T-helper 1 cell treated with Interleukin-12 subunit alpha and Interleukin-12 subunit beta and Interleukin-4 antibody, amounts not matched to agents 30 ng/mL and 1 ng/mL, for 36 hours (primary cell): ENCODE measurements around the gene TMEM132A. TPM values are rescaled to one million over a fixed set of nuclear protein-coding genes. Genes with fewer than 3 reads are reported as not detected.

Source experiments
- intact Hi-C: fragments of 100-400 bp; cut with micrococcal nuclease; formaldehyde crosslinking; loops from one replicate; pipeline ENCODE4 v1.15.1; 2024
- total RNA-seq: library from RNA; stranded (reverse); gene quantifications from 2 replicates; pipeline ENCODE4 v1.2.3, GENCODE V29; 2022

TMEM132A gene
- total RNA-seq, 1 donor from 2014 or later, result 1.0 TPM

DNA sequence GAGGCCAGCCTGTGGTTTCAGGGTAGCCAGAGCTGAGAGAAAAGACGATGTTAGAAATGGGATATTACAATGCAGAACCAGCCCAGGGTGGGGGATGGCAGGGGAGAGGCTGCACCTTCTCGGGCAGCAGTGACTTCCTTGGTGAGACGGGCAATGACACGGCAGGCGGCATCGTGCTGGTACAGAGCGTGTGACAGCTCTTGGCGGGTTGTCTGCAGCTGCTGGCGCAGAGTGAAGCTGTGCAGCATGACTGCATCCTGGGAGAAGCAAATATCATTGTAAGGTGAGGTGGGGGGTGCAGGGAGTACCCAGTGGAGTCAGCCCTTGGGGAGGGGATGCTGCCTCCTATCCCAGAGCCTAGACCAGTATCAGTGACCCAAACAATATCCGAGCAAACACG is 21.6 kb upstream of the TMEM132A start:
- intact Hi-C loops, result loop anchor here (10.0 kb wide), 1 partner anchor 892 kb away; the partner anchor contains the start of genes FEN1 and TMEM258

DNA sequence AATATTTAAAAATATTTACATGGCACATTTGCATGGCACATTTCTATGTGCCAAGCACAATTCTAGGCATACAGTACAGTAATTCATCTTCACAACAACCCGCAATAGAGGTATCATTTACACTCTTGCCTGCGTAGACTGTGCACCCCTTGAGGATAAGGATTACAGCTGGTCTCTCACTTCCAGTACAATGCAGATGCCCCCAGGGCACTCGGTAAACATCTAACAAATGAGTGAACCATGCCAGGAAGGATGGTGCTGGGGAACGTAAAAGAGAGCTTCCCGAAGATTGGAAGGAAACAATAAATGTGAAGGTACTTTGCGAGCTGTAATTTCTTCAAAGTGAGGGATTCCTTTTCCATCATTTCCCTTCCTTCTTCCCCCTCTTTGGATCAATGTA is 19.2 kb upstream of the TMEM132A start:
- intact Hi-C loops, result loop anchor here (10.0 kb wide), 1 partner anchor 890 kb away; the partner anchor contains the start of genes FEN1 and TMEM258

DNA sequence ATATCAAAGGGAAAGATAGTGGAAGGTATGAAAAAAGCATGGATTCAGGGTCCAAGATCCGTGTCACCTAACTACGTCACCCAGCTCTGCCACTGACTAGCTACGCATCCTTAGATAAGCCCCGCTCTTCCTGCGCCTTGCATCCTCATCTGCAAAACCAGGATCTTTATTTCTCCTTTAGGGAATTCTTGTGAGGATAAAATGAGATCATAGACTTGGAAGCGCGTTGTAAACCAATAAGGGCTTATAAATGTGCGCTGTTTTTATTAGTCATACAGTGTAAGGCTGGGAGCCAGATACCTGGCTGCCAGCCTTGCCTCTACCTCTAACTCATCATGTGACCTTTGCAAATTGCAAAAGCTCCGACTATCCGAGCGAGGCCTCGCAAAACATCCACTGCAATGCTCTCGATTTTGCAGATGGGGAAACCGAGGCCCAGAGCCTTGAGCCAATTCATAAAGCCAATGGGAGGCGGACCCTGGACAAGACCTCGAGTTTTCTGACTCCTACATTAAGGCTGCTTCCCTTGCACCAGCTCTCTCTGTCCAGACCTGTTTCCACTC is 18.6 kb upstream of the TMEM132A start:
- intact Hi-C loops, result loop anchor here (1.0 to 10.0 kb wide), 11 partner anchors 10 to 1217 kb away; partner anchors contain the start of genes CCDC86, DDB1, FEN1 and SDHAF2

DNA sequence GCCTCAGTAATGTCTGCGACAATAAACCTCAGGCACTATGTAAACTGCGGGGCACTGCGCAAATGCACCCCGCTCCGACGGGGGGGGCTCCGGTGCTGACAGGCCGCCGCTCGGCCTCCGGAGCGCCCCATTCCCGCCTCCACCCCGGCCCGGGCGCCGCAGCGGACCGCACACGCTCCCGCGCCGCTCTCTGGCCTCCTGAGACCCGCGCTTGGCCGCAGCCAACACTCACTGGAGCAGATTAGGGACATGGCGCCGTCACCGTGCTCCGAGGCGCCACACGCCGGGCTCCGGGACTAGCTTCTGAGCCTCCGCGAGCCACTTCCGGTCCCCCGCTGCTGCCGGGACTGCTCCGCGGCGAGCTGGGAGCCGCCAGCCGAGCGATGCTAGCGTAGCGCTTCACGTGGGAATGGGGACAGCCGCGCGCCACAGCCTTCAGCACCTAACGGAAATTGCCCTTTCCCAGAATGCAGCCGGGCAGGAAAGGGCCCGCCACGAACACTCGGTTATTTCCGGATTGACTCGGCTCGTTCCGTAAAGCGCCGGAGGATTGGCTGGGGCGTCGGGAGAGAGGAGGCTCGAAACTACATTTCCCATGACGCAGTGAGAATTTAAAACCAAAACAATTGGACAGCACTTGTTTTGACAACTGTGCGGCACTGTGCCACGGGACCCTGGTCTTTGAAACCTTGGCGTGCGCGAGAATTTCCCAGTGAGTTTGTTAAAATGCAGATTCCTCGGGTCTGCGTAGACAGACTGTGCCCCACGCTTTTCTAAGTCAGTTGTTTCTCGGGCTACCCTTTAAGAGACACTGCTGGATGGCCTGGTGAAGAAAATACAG is 17.9 kb upstream of the TMEM132A start, which contains the start of gene PRPF19:
PRPF19 (minus strand) TSS at position 454 of the 841 bp plus-strand sequence; CDS start at position 251, 203 bp downstream.
- intact Hi-C loops, result loop anchor here (1.0 to 10.0 kb wide), 11 partner anchors 9 to 1216 kb away; partner anchors contain the start of genes CCDC86, DDB1, FEN1 and SDHAF2

DNA sequence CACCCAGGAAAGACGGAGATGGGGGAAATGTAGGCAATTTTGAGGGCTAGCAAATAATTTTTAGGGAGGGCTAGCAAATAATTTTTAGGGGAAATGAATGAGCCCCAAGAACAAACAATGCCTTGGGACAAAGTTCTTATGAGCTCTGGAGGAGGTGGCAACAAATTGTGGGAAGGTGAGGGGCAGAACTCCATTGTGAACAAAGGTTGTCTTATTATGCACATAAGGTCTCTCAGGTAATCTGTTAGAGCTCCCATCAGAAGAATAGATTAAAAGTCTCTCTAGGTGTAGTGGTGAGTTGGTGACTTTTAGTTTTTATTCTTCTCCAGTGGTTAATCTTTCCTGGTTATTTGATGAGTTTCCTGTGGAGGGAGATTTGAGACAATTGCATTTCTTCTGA is 15.5 kb upstream of the TMEM132A start:
- intact Hi-C loops, result loop anchor here (10.0 kb wide), 1 partner anchor 886 kb away; the partner anchor contains the start of genes FEN1 and TMEM258

DNA sequence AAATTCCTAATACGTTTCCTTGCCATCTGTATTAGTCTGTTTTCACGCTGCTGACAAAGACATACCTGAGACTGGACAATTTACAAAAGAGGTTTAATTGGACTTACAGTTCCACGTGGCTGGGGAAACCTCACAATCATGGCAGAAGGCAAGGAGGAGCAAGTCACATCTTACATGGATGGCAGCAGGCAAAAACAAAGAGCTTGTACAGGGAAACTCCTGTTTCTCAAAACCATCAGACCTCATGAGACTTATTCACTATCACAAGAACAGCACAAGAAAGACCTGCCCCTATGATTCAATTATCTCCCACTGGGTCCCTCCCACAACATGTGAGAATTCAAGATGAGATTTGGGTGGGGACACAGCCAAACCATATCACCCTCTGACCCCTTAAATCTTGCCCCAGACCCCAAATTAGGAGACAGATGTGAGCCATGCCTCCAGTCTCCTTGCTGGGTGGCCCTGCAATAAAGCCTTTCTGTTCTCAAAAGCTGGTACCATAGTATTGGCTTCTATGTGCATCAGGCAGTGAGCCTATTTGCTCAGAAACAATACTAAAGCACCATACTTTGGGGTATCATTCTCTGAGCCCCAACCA is 14.5 kb upstream of the TMEM132A start:
- intact Hi-C loops, result loop anchor here (5.0 to 10.0 kb wide), 4 partner anchors 885 to 1765 kb away; partner anchors contain the start of genes FAM111A, FEN1, OSBP and PATL1

DNA sequence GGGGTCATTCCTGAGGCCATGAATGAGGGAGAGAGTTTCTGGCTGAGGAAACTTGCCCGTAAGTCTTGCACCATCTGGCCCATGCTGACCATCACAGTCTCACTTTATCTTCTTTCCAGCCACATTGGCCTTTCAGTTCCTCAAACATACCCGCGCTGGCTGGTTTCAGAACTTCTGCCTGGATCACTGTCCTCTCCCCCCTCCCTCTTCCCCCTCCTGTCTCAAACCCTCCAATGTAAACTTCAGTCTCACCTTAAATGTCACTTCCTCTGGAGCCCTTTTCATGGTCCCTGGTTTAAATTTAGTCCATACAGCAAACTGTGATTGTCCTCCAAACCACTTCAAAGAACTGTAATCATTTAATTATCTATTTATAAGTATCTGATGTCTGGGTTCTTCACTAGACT is 14.0 kb upstream of the TMEM132A start:
- intact Hi-C loops, result loop anchor here (5.0 to 10.0 kb wide), 3 partner anchors 1243 to 1765 kb away; partner anchors contain the start of genes FAM111A, OSBP and PATL1

DNA sequence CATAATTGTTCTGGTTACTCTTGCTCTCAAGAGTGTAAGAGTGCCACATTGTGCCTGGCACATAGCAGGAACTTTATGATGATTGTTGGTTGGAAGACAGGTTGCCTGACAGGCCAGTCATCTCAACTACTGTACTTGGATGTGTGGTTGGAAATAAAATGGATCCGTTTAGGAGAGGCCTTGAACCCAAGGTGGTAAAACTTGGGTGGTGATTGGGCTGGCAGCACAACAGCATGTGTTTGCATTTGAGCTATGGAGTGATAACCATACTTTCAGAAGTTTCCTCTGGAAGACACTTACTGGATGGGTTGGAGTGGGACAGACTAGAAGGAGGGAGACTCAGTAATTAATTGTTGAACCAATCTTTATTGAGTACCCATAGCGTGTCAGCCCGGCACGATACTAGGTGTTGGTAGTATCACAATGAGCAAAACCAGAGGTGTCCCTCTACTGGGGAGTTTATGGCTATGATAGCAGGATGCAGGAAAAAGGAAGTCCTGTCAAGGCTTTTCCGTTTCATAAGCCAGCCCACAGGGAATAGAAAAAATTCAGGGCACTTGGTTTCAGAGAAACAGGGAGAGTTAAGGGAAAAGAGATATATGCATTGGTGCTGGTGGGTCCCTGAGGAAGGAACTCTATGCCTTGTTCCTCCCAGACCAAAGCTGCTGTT is 13.4 kb upstream of the TMEM132A start:
- intact Hi-C loops, result loop anchor here (5.0 to 10.0 kb wide), 3 partner anchors 1244 to 1766 kb away; partner anchors contain the start of genes FAM111A, OSBP and PATL1

DNA sequence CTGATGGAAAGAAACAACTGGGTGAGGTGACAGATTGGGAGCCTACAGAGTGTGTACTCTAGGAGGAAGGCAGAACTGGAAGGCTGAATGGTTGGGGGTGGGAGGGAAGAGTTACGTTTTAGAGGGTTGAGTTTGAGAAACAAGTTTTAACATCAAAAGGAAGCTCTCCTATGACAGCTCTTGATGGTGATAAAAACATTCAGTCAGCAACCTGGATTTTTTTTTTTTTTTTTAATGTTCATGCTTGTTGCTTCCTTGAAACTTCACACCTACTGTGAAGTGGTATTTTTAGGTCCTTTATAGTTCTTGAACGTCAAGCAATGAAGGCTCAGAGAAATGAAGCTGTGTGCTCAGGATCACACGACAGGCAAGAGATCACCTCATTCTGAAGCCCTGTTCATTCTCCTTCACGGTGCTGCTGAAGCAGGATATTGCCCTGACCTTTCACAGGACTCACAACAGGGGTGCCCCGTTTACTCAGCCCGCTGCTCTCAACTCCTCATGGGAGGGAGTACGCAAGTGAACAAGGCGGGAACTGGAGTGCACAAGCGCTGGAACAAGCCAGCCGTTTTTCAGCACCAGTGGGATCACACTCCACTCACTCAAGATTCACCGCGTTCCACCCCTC is 11.9 kb upstream of the TMEM132A start:
- intact Hi-C loops, result loop anchor here (5.0 to 10.0 kb wide), 3 partner anchors 1245 to 1768 kb away; partner anchors contain the start of genes FAM111A, OSBP and PATL1

DNA sequence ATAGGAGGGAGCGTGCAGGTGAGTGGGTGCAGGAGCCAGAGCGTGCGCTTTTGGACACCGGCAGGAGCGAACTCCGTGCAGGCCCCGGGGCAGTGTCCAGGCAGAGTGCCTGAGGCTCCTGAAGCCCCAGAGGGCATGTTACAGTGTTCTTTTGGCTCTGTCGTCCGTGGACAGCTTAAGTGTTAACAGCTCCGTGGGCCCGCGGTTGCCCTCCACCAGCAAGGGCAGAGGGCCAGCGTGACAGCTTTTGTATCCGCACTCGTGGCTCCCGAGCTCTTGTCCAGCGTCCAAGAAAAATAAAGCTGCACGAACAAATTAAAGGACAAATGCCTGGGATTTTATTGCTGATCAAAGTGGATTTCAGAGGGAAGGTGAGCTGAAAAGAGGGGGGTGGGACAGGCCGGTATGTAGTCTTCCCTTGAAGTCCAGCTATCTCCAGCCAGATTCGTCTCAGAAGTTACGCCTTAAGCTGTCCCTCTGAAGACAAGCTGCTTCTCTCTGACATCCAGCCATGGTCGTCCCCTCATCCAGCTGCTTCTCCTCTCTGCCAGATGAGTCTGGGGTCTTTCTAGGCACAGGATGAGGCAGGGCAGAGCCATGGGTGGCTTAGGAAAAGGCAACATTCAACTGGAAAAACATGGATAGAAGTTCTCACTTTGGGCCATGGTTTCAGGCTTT is 11.3 kb upstream of the TMEM132A start:
- intact Hi-C loops, result loop anchor here (1.0 to 10.0 kb wide), 4 partner anchors 71 to 1768 kb away; partner anchors contain the start of genes CCDC86, FAM111A, OSBP and PATL1

DNA sequence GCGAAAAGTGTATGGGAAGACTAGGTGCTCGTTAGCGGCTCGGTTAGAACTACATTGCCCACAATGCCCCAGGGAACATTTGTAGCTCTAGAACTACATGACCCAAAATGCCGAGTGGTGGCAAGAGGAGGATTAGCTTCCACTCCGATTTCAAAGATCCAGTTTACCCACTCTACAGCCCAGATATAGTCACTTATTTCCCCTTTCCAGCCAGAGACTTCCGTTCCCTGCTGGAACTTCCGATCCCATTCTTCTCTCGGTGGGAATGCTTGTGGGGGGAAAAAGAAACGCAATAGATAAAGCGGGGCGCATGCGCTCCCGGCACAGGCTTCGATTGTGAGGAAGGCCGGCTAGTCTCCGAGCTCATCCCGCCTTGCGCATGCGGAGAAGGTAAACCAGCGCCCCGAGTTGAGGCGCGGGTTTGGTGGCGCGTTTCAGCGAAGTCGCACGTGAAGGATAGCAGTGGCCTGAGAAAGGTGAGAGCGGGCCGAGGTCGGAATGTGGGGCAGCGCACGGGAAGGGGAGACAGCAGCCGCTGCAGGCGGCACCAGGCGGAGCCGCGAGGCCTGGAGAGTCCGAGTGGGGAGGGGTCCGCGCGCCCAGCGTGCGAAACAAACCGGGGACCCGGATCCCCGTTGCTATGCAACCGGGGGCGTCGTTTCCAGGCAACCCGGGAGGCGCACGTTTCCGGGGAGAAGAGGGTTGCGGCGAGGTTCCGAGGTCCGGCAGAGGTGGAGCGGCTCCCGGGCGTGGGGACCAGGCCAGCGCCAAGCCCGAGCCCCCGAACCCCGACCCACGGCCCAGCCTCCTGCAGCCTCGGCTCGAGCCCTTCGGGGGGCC is 10.2 kb upstream of the TMEM132A start, which contains the start of gene TMEM109:
TMEM109 (plus strand) TSS at position 366 of the 840 bp plus-strand sequence. CDS start 5,536 bp downstream, outside the sequence.
- intact Hi-C loops, result loop anchor here (1.0 to 10.0 kb wide), 9 partner anchors 38 to 1769 kb away; partner anchors contain the start of genes CCDC86, DDB1, FAM111A and OSBP

DNA sequence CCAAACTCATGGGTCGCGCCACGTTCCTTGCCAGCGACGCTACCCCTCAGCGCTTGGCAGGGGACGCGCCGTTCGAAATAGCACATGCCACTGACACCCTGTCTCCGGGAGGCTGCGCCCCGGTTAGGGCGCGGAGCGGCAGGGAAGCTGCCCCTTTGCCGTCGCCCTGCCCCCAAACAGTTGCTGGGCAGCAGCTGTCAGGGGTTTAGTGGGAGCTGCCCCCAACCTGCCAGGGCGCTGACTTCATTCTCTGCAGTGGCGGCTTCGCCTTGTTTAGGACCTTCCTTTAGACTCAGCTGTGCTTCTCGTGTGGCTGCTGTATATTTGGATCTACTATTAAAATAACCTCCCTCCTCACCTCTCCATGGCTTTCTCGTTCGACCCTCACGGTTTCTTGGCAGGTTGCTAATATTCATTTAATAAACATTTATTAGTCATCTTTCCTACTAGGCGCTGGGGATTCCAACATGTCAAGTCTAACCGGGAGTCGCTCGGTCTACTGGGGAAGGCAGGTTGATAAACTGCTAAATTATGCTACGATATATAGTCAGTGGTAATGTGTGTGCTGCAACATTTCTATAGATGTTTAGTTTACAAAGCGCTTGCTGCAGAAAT is 9.5 kb upstream of the TMEM132A start:
- intact Hi-C loops, result loop anchor here (1.0 to 10.0 kb wide), 18 partner anchors 8 to 1770 kb away; partner anchors contain the start of genes CD6, DDB1, FAM111A and FTH1

DNA sequence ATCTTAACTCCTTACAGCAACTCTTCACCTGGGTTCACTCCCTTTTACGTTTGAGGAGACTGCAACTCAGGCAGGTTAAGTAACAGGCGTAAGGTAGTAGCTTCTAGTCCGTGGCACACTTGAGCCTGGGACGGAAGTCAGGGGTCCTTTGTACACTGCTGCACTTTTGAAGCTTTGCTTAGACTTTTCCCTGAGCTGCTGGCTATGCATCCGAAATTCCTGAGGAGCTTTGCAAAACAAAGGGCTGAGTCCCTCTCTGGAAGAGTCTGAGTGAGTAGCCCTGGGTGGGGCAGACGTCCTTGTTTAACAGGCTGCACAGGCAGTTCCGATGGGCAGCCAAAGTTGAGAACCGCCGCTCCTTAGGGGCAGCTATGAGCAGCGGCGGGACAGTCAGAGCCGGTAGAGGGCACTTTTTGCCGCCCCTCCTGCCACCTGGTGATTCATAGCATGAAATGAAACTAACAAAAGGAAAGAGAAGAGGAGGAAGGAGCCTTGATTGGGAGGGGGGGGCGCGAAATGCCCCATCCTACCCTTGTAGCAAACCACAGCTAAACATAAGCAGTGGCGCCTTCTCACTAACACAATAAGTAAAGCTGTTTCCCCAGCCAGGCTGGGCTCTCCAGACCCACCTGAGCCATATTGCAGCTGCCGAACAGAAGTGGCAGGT is 8.9 kb upstream of the TMEM132A start:
- intact Hi-C loops, result loop anchor here (1.0 to 10.0 kb wide), 16 partner anchors 9 to 1771 kb away; partner anchors contain the start of genes CD6, DDB1, FAM111A and FTH1

DNA sequence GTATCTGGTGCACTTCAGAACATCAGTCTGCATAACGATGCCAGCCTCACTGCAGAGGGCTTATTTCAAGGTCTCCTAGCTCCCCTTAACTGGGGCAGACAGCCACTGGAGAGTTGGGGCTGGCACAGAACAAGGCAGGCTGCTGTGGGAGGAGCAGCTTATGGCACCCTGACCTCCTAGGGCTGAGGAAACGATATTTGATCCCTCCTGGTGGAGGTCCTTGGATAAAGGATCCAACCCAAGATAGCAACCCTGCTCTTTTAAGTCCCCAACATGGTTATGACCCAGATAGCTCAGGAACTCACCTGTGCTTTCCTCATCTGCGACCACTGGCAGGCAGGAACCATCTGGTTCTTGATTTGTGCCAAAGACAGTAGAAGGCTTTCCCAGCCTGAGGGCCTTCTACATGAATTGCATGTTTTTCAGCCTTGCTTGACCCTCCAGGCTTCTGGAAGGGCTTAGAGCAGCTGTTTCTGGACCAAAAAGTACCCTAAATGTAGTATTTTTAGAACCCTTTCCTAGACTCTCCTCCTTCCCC is 7.5 kb upstream of the TMEM132A start:
- intact Hi-C loops, result loop anchor here (5.0 to 10.0 kb wide), 3 partner anchors 1051 to 1772 kb away; partner anchors contain the start of genes FAM111A, FTH1 and OSBP

DNA sequence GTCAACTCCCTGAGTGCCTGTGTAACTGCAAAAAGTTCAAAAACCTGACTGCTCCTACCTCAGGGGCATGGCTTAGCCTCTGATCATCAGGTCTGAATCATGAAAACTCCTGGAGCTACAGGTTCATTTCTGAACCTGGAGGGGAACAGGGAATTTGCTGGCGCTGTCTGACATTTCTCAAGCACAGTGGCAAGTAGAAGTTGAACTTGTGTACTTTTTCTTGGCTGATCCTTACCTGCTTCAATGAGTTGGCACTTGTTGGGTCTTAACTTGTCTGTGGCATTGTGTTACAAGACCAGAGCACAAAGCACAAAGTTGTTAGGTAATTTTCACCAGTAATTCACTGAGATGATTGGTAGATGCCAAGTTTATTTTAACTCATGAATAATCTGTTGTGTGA is 7.0 kb upstream of the TMEM132A start:
- intact Hi-C loops, result loop anchor here (5.0 to 10.0 kb wide), 3 partner anchors 1050 to 1772 kb away; partner anchors contain the start of genes FAM111A, FTH1 and OSBP

DNA sequence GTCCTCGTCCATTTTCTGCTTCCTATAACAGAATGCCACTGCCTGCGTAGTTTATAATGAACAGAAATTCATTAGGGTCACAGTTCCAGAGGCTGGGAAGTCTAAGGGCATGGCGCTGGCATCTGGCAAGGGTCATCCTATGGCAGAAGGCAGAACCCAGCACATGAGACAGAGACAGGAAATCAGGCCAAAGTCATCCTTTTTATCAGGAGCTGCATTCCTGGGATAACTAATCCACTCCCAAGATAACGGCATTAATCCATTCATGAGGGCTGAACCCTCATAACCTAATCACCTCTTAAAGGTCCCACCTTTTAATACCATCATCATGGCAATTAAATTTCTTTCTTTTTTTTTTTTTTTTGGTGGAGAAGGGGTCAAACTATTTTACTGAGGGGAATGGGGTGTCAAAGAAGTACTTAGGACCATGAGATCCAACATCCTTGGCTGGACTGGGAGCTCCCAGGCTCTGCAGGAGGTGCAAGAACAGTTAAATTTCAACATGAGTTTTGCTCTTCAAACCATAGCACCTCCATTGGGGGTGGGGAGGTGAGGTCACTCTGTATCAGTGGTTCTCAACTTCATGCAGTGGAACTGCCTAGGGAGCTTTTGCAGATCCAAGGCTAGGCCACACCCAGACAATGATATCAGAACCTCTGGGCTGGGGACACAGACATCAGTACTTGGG is 5.9 kb upstream of the TMEM132A start:
- intact Hi-C loops, result loop anchor here (5.0 to 10.0 kb wide), 3 partner anchors 1049 to 1774 kb away; partner anchors contain the start of genes FAM111A, FTH1 and OSBP
